HG02973 (cell line): Measurements from ENCODE around the gene RSPRY1.
A peak's percentile ranks its signal among the peaks of the same experiment; 100 is the strongest.

ENCODE experiments used
- ATAC-seq: cut with Tn5 transposase; IDR thresholded peaks from one replicate; pipeline ENCODE4 v1.9.1; 2021; ENCODE audit warnings: moderate library complexity; ENCODE audit not compliant: unreplicated experiment

RSPRY1 gene

DNA sequence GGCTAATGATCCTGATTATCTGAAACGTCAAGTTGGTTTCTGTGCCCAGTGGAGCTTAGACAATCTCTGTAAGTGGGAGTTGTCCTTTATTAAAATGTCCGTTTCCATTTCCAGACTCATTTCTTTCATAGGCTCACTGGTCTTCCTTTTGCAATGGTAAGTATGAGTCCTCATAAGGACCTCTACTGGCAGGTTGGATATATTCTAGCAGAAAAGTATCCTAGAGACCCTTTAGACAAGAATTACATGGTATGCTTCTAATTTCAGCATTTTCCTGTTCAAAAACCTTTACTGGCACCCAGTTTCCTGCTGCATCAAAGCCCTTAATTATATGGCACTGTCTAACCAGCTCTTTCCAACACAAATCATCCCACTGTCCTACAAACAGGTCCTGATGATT lies 30.8 kb downstream of the RSPRY1 start:
- ATAC-seq = no peak

DNA sequence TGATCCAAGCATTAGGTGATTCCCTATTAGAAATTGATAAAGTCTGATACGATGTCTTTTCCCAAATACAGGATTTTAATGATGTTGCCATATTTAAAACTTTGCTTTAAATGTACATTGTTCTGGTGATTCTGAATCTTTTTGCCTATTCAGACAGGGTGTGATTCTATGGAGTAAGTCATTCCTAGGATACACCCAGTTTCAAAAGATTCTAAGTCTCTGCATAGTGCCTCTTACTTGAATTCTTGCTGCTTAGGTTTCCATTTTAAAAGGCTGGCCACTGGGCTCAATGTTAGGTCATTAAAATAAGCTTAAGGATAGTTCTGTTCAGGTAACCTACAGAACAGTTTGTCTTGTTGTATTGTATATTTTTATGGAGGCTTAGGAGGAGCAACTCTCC lies 36.9 kb downstream of the RSPRY1 start:
- no peak for ATAC-seq

DNA sequence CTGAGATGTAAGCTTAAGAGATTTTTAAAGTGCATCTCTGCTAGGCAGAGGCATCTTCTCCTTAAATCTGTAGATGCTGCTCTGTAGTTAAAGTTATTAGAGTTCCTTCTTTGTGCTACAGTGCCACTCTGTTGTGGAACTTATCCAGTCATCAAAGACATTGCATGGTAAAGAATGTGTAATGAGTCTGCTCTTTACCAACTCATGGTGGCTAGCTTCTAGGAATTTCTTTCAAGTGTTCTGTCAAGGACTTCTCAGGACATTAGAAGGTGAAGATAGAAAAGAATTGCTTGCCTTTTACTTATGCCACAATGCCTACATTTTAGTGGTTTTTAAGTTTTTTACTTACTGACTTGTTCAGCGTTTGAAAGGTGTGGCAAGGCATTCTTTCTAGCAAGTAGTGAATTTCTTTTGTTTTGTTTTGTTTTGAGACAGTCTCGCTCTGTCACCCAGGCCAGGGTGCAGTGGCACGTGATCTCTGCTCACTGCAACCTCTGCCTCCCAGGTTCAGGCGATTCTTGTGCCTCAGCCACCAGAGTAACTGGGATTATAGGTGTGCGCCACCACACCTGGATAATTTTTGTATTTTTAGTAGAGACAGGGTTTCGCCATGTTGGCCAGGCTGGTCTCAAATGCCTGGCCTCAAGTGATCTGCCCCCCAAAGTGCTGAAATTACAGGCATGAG lies 38.7 kb downstream of the RSPRY1 start:
- ATAC-seq = no peak

DNA sequence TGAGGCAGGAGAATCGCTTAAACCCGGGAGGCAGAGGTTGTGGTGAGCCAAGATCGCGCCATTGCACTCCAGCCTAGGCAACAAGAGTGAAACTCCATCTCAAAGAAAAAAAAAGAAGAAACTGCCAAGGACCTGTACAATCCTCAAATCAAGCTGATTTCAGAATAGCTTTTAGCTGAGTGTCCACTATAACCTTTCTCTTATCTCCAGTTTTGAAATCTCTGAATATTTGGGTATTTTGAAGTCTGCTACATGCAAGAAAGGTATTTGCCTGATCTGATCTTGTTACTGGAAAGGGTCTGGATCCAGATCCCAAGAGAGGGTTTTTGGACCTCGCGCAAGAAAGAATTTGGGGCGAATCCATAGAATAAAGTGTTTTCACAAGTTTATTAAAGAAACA lies 39.8 kb downstream of the RSPRY1 start:
- ATAC-seq = no peak

DNA sequence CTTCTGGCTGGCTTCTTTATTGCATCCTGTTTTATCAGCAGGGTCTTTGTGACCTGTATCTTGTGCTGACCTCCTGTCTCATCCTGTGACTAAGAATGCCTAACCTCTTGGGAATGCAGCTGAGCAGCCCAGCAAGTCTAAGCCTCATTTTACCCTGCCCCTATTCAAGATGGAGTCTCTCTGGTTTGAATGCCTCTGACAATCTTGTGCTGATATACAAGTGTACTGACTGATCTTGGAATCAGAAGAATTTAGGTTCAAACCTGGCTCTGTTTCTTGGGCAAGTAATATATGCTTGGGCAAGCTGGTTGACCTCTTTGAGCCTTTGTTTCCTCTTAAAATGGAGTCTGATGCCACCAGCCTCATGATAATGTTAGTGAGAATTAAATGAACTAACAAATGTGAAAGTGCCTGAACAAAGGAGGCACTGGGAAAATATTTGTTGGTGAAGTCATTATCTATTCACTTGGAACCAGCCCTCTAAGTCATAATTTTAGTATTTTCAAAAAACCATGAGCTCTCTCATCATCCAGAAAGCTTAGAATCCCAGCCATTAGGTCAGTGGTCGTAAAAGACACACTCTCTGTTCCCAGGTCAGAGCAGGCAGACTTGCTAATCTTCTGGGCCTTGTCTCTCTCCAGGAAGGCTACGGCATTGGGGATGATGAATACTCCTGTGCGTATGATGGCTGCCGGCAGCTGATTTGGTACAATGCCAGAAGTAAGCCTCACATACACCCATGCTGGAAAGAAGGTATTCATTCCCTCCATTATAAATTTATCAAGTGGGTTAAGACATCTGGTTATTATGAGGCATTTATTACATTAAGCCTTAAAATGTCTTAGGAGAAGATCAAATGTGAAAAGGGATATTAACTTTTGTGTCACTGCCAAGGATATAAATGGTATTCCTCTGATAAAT lies 40.8 kb downstream of the RSPRY1 start:
- ATAC-seq = no peak

DNA sequence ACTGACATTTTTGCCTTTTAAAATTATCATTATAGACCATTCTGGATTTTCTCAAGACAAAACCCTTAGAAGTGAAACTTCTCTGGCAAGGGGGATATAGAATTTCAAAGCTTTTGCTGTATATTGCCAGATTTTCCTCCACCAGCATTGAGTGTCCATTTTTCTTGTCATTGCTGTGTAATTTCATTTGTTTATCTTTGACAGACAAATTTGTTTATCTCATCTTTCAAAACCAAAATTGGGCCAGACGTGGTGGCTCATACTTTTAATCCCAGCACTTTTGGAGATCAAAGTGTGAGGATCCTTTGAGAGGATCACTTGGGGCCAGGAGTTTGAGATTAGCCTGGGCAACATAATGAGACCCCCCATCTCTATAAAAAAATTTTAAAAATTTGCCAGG lies 43.0 kb downstream of the RSPRY1 start:
- no peak for ATAC-seq

DNA sequence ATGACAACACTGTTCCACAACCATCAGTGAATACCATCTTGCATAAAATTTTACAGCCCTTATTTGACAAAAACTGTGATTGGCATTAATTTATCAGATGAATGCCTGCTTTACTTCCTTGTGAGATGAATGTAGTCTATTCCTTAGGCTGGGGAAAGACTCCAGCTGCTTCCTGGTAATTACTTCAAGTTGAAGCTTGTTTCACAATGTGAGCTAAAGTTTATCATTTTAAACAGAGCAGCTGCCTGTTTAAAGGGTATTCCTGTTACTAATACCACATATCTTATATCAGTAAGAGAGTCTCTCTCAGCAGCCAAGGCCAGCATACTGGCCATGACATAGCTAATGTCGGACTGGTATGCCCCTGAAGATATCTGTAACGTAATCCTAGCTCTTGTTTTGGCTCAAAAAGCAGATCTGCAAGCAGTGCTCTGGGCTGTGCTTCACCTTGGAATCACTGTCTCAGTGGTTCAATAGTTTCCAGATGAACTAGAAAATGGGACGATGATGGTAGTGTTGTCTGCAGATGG lies 45.8 kb downstream of the RSPRY1 start:
- ATAC-seq = no peak

DNA sequence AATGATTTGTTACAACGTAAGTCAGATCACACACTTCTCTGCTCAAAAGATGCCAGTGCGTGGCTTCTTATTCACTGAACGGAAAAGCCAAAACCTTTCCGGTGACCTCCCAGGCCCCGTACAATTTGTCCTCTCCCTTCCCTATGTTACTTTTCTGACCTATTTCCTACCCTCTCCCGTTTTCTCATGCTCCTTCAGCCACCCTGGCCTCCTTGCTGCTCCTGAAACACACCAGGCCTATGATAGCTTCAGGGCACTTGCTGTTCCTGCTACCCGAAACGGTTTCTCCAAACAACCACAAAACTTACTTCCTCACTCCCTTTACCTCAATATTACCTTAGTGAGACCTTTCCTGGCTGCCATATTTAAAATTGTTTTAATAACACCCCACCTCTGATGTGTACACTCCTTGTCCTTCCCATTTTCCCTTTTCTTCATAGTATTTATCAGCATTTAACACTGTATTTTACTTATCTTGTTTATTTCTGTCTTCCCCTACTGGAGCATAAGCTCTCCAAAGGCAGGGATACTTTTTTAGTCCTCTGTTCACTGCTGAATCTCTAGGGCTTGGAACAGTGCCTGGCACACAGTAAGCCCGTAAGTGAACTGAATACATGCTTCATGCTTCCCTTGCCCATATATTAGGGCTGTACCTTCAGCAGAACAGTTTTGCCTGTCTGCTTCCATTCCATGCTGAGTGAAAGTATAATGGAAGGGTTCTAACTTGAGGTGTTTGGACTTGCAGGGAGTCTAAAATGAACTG lies 48.0 kb downstream of the RSPRY1 start:
- ATAC-seq = no peak

DNA sequence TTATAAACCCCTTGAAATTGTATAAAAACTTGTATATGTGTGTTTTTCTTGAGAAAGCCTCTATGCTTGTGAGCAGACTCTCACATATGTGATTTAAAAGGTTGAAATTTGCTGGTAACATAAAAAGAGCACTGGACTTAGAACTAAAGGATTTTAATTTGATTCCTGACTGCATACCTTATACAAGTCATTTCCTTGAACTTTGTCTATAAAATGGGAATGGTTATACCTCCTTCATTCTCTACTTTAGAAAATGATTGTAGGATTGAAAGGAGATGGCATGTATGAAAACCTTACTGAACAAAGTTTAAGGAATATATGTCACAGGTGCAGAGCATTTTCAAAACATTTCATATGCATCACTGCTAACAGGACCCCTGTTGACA lies 48.6 kb downstream of the RSPRY1 start:
- ATAC-seq = no peak

DNA sequence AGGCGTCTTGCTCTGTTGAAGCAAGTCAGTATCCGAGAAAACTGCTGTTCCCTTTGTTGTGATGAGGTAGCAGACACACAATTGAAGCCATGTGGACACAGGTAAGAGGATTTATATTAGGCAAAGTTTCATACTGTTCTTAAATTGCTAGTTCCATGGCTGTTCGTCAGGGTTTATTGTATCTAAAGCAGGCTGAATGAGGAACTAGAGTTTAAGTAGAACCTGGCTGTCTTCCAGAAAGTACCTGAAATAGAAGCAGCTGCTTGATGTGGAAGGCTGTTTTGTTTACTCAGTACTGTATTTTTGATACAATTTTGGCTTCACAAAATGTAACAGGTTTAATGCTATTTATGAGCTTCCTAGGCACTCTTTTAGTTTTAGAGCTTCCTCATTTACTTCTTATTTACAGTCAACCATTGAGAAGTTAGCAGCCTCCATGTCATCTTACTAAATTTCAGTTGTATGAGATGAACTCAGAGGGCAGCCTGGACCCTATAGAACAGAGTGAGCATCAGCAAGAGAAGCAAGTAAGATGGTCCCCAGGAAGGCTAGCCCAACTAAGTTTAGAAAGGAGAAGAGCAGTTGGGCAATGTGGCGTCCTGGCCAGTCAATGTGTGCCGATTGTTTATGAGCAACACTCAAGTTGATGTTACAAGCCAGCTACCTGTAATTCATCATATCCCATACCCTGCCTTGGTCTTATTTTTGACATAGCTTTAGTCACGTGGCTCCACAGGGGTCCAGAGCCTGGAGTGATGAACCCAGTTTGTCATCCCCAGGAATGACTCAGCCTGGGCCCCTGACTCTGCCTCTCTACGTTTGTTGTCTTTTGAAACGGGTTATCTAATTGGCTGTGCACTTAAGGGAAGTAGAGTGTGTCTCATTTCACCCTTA lies 49.2 kb downstream of the RSPRY1 start:
- ATAC-seq = no peak

DNA sequence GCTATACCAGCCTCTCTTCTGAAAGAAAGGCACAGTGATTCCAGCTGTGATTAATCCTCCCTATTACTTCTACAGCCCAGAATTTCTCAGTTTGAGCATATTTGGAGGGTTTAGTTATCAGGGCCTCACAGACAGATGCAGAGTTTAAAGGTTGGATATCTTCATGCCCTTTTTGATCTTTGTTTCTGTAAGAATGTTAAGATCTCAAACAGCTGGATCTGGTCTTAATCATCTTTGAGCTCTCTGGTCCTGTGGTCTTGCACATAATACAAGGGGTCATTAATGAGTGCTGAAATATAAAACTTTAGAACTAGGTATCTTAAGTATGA lies 49.9 kb downstream of the RSPRY1 start:
- ATAC-seq = no peak

DNA sequence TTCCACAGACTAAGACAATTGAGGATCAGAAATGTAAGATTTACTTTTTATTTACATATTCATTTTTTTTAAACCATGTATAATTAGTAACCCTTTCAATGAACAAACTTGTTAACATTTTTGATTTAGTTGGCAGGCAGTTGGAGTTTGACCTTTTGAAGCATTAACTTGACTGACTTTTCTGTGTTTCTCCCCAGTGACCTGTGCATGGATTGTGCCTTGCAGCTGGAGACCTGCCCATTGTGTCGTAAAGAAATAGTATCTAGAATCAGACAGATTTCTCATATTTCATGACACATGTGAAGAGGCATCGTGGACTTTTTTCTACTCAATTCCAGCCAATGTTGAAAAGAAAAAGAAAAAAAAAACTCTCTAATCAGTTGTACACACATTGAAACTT lies 52.6 kb downstream of the RSPRY1 start:
- ATAC-seq = no peak

DNA sequence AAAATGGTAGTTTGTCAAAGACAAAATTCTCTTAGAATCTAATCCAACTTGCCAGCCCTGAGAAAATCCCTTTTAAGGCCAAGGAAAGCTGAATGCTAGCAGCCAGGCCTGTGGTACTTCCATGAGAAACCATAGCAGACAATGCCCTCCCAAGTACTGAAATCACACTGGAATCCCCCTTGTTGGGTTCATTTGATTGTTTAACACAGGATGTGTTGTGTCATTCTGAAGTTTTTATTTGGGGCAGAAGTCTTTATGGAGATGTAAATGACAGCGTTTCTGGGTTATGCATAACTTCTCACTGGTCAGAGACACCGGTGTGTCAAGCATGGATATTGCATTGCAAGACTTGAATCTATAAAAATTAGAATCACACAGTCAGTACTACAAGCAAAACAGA lies 53.0 kb downstream of the RSPRY1 start:
- ATAC-seq = no peak

DNA sequence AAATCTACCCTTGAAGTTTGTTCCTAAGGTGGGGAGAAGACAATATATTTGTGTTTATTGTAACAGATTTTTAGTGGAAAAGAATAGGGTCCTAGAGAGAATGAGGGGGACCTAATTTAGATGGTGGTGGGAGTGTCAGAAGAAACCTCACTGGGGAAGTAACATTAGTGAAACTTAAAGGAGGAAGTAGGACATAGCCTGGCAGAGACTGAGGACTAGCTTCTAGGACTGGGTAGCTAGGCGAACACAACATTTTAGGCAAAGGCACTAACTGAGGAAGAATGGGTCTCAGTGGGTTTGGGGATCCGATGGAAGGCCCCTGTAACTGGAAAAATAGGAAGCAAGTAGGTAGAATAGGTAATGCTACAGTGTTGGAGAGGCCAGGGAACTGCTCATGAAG lies 54.7 kb downstream of the RSPRY1 start:
- no peak for ATAC-seq

DNA sequence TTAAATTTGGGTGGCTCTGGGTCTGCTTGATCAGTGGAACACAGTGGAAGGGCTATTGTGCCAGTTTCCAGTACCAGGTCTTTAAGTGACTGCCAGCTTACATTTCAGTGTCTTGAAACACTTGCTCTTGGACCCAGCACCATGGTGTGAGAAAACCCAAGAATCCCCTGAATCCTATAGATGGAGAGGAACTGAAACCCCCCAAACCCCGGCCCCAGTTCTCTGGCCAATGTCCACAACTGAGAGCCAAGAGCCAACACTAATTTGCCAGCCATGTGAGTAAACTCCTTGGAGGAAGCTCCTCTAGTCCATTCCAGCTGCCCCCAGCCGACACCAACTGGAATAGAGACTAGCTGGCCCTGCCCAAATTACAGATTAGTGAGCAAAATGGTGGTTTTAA lies 56.5 kb downstream of the RSPRY1 start:
- no peak for ATAC-seq

DNA sequence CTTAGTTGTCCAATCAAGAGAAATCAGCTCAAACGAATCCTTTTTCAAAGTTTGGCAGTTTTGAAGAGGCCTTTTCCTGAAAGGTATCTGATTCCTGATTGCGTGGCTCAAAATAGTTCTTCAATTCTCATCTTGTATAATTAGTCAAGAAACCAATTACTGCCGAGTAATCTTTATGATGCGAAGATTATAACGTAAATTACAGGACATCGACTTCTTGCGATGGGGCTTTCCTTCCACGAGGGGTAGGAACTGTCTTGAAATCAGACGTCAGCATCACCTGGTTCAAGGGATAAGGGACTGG lies 58.3 kb downstream of the RSPRY1 start:
- peak; percentile 29 for ATAC-seq

DNA sequence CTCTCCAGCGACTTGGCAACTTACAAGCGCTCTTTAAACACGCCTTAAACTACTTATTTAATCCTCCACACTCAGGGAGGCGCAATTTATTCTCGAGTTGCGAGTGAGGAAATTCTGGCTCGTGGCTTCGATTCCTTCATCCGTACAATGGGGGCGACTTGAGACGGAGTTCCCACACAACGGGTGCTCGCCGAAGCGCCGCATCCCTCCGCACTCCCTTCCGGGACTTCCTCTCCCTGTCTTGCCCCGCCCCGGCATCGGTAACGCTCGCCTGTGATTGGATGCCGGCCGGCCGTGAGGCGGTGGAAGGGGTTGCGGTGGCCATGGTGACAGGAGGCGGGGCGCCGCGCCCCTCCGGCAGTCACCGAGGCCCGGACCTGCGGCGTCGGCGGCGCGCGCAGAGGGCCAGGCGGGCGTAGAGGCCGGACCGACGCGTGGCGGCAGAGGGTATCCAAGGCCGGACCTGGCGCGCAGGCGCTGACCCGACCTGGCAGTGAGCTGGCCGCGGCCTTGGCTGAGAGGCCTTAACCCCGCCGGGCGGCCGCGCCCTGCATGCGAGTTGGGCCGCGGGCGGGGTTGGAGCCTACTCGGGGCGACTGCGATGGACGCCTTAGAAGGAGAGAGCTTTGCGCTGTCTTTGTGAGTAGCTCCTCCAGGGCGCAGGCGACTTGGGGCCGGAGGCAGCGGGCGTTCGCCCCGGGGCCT lies 58.8 kb downstream of the RSPRY1 start, which contains the start of gene ARL2BP:
ARL2BP (plus strand) TSS at position 493 of the 705 bp plus-strand sequence; CDS start at position 602, 109 bp downstream.
- ATAC-seq = peak; percentile 96

DNA sequence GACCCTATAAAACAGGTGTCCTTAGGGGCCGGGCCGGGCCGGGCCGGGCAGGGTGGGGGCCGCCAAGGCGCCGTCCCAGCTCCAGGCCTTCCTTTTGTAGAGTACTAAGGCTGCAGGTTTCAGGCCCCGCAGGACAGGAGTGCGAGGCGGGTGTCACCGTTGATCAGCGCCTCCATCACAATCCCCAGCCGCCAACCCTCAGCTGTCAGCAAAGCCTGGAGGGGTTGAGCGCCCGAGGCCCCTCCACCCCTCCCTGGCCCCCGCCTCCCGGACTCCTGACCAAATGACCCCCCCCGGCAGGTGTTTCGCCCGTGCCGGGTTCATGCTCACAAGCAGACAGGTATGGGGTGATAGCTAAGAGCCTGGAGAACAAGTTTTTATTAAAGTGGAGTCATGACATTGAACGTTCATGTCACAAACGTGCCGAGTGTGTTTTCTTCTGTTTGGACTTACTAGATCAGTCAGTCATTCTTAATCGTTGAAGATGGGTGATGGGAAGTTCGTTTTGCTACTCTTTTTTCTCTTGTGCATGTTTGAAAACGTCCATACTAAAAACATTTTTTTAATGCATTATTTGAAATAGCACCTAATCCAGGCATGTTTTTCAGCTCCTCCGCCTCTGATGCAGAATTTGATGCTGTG lies 59.5 kb downstream of the RSPRY1 start:
- peak; percentile 27 for ATAC-seq

DNA sequence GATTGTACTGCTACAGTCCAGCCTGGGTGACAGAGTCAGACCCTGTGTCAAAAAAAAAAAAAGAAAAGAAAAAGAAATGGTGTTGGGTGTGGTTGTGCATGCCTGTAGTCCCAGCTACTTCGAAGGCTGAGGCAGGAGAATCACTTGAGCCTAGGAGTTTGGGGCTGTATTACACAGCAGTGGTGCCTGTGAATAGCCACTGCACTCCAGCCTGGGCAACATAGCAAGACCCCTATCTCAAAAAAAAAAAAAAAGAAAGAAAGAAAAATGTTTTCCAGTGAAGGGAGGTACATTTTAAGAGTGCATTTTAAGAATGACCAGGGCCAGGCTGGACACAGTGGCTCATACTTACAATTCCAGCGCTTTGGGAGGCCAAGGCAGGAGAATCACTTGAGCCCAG lies 65.2 kb downstream of the RSPRY1 start:
- ATAC-seq = no peak
